Measurements from ENCODE around the gene CLBA1. TPM values are rescaled to one million over a fixed set of nuclear protein-coding genes. Genes with fewer than 3 reads are reported as not detected.
"Not testable (repeated sequence)": the region's sequence is repeated elsewhere in the genome, so short reads cannot be mapped to it uniquely, and the experiment has no call there.

CLBA1 gene
- total RNA-seq, 1 donor from 2014 or later: 8.5 TPM

DNA sequence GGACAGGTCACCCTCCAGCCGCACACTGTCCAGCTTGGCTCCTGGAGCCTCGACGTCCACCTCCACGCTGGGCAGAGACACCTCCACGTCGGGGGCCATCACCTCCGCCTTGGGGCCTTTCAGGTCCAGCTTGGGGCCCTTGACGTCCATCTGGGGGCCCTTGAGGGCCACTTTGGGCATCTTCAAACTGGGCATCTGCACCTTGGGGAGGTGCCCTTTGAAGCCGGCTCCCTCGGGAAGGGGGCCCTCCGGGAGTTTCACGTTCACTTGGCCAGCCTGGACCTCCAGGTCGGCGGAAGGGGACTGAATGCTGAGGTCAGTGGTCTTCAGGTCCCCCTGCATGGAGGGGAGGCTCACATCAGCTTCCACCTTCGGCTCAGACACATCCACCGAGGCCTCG lies 35.6 kb upstream of the CLBA1 start:
- Histone ChIP-seq H3K4me3 (no peak overlapping the region), H3K36me3 (no peaks in the 10 kb centered on the region), H3K9ac (no peak overlapping the region), H3F3A (ENCODE audit: low read depth) (no peaks in the 10 kb centered on the region), H3K9me3 (ENCODE audit: low read depth) (no peaks in the 10 kb centered on the region), H3K79me2 (ENCODE audit: low read depth) (no peaks in the 10 kb centered on the region), H2AFZ (replicated peaks) (no peak overlapping the region), H3K27me3 (no peaks in the 10 kb centered on the region), H4K20me1 (ENCODE audit: low read depth) (no peaks in the 10 kb centered on the region), H3K4me1 (no peaks in the 10 kb centered on the region), H3K27ac (no peak overlapping the region), H3K4me2 (no peak overlapping the region)
- DNase-seq (ENCODE audit: low spot score): no peak
- Mint-ChIP-seq H3K36me3 (no peaks in the 10 kb centered on the region), H3K4me1 (no peaks in the 10 kb centered on the region), H3K4me3 (no peak overlapping the region), H3K27me3 (ENCODE audit: insufficient read depth, low read depth) (peaks cover 3% of the 10 kb centered on the region), H3K27ac (no peak overlapping the region), H3K9me3 (no peaks in the 10 kb centered on the region)
- no peak for TF ChIP-seq EZH2 (IDR thresholded peaks at IDR 0.05)
- no peak for TF ChIP-seq EZH2phosphoT487 (IDR thresholded peaks at IDR 0.05)
- TF ChIP-seq, protein P1, sequence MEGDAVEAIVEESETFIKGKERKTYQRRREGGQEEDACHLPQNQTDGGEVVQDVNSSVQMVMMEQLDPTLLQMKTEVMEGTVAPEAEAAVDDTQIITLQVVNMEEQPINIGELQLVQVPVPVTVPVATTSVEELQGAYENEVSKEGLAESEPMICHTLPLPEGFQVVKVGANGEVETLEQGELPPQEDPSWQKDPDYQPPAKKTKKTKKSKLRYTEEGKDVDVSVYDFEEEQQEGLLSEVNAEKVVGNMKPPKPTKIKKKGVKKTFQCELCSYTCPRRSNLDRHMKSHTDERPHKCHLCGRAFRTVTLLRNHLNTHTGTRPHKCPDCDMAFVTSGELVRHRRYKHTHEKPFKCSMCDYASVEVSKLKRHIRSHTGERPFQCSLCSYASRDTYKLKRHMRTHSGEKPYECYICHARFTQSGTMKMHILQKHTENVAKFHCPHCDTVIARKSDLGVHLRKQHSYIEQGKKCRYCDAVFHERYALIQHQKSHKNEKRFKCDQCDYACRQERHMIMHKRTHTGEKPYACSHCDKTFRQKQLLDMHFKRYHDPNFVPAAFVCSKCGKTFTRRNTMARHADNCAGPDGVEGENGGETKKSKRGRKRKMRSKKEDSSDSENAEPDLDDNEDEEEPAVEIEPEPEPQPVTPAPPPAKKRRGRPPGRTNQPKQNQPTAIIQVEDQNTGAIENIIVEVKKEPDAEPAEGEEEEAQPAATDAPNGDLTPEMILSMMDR (IDR thresholded peaks at IDR 0.05): no peak

GRCh38 chr14:104950701-104951100 lies 34.9 kb upstream of the CLBA1 start:
- H3K36me3 ChIP-seq; H3K27ac Mint-ChIP-seq; H2AFZ ChIP-seq (replicated peaks); H3K9ac ChIP-seq; H3K9me3 ChIP-seq (ENCODE audit: low read depth); H3F3A ChIP-seq (ENCODE audit: low read depth); H3K4me1 Mint-ChIP-seq; H3K79me2 ChIP-seq (ENCODE audit: low read depth); H3K4me3 ChIP-seq; H3K9me3 Mint-ChIP-seq; H3K4me2 ChIP-seq; H3K36me3 Mint-ChIP-seq; DNase-seq (ENCODE audit: low spot score); H3K27me3 Mint-ChIP-seq (ENCODE audit: insufficient read depth, low read depth); H3K27ac ChIP-seq; H3K27me3 ChIP-seq; H4K20me1 ChIP-seq (ENCODE audit: low read depth); H3K4me3 Mint-ChIP-seq; H3K4me1 ChIP-seq: not testable (repeated sequence)

GRCh38 chr14:104951863-104952657 lies 33.5 kb upstream of the CLBA1 start:
- H3K27me3 Mint-ChIP-seq (ENCODE audit: insufficient read depth, low read depth); H2AFZ ChIP-seq (replicated peaks); H4K20me1 ChIP-seq (ENCODE audit: low read depth); H3K27ac ChIP-seq; H3K27me3 ChIP-seq; H3K4me3 Mint-ChIP-seq; H3K36me3 Mint-ChIP-seq; H3K4me3 ChIP-seq; H3K9me3 ChIP-seq (ENCODE audit: low read depth); H3K36me3 ChIP-seq; H3F3A ChIP-seq (ENCODE audit: low read depth); H3K27ac Mint-ChIP-seq; H3K9me3 Mint-ChIP-seq; H3K4me2 ChIP-seq; DNase-seq (ENCODE audit: low spot score); H3K4me1 Mint-ChIP-seq; H3K79me2 ChIP-seq (ENCODE audit: low read depth); H3K9ac ChIP-seq; H3K4me1 ChIP-seq: not testable (repeated sequence)

GRCh38 chr14:104953097-104953496 lies 32.5 kb upstream of the CLBA1 start:
- H3K27ac ChIP-seq: no peak overlapping the region
- Mint-ChIP-seq H3K9me3 (no peaks in the 10 kb centered on the region), H3K27me3 (ENCODE audit: insufficient read depth, low read depth) (peaks cover 5% of the 10 kb centered on the region), H3K4me1 (no peaks in the 10 kb centered on the region), H3K27ac (no peak overlapping the region), H3K36me3 (no peaks in the 10 kb centered on the region), H3K4me3 (no peak overlapping the region)
- no peak overlapping the region for H3K4me2 ChIP-seq
- no peaks in the 10 kb centered on the region for H3K9me3 ChIP-seq (ENCODE audit: low read depth)
- no peak for TF ChIP-seq EZH2 (IDR thresholded peaks at IDR 0.05)
- H3K79me2 ChIP-seq (ENCODE audit: low read depth): no peaks in the 10 kb centered on the region
- DNase-seq (ENCODE audit: low spot score): no peak
- no peaks in the 10 kb centered on the region for H4K20me1 ChIP-seq (ENCODE audit: low read depth)
- H3F3A ChIP-seq (ENCODE audit: low read depth): no peaks in the 10 kb centered on the region
- no peak overlapping the region for H3K9ac ChIP-seq
- no peaks in the 10 kb centered on the region for H3K4me1 ChIP-seq
- no peak overlapping the region for H2AFZ ChIP-seq (replicated peaks)
- no peaks in the 10 kb centered on the region for H3K36me3 ChIP-seq
- H3K27me3 ChIP-seq: no peaks in the 10 kb centered on the region
- no peak overlapping the region for H3K4me3 ChIP-seq
